GM19193 (cell line): ENCODE results near the gene MVB12B.

ENCODE experiments used
- POLR2A ChIP-seq: IDR thresholded peaks from 4 replicates; pipeline ENCODE4 v1.6.1; 2011; ENCODE audit not compliant: insufficient read depth, insufficient read length; ENCODE audit errors: extremely low read depth

Gene MVB12B

GRCh38 chr9:126334721-126335621 is 8.3 kb downstream of the MVB12B start:
- TF ChIP-seq POLR2A, result no peak

GRCh38 chr9:126335837-126336735 is 9.5 kb downstream of the MVB12B start:
- no peak for TF ChIP-seq POLR2A

- no peak for TF ChIP-seq POLR2A
Measured at GRCh38 chr9:126336736-126337325, 10.2 kb downstream of the MVB12B start.

GRCh38 chr9:126337729-126338372 is 11.2 kb downstream of the MVB12B start:
- TF ChIP-seq POLR2A, result no peak

GRCh38 chr9:126338945-126339344 is 12.3 kb downstream of the MVB12B start:
- TF ChIP-seq POLR2A, result no peak

- TF ChIP-seq POLR2A, result no peak
Measured at GRCh38 chr9:126341426-126341825, 14.8 kb downstream of the MVB12B start.

- no peak for TF ChIP-seq POLR2A
Measured at GRCh38 chr9:126341902-126342301, 15.3 kb downstream of the MVB12B start.

GRCh38 chr9:126342621-126343031 is 16.0 kb downstream of the MVB12B start:
- no peak for TF ChIP-seq POLR2A

- TF ChIP-seq POLR2A, result no peak
Measured at GRCh38 chr9:126343271-126343700, 16.7 kb downstream of the MVB12B start.

- no peak for TF ChIP-seq POLR2A
Measured at GRCh38 chr9:126346031-126346430, 19.4 kb downstream of the MVB12B start.

GRCh38 chr9:126347093-126347492 is 20.5 kb downstream of the MVB12B start:
- TF ChIP-seq POLR2A, result no peak

- no peak for TF ChIP-seq POLR2A
Measured at GRCh38 chr9:126347911-126348760, 21.5 kb downstream of the MVB12B start.

GRCh38 chr9:126348911-126349550 is 22.4 kb downstream of the MVB12B start:
- TF ChIP-seq POLR2A, result no peak
